CMK (cell line): ENCODE measurements around the gene PSD2.

Source experiments
- DNase-seq: peaks from one replicate; pipeline ENCODE4 v3.0.0-alpha.2; 2010; ENCODE audit warnings: low read depth

The PSD2 gene

GRCh38 chr5:139838381-139839197 is 43.0 kb downstream of the PSD2 start:
- DNase-seq, result no peak

GRCh38 chr5:139839232-139839815 is 43.7 kb downstream of the PSD2 start:
- no peak for DNase-seq

- no peak for DNase-seq
Observed at GRCh38 chr5:139839918-139840317, 44.3 kb downstream of the PSD2 start.

- no peak for DNase-seq
Observed at GRCh38 chr5:139841549-139841948, 45.9 kb downstream of the PSD2 start.

- no peak for DNase-seq
Observed at GRCh38 chr5:139842321-139842720, 46.7 kb downstream of the PSD2 start.

GRCh38 chr5:139843991-139844390 is 48.4 kb downstream of the PSD2 start:
- DNase-seq, result no peak

GRCh38 chr5:139844472-139845145 is 49.0 kb downstream of the PSD2 start:
- peak; percentile 42 for DNase-seq

- DNase-seq, result no peak
Observed at GRCh38 chr5:139845846-139846681, 50.5 kb downstream of the PSD2 start.

- no peak for DNase-seq
Observed at GRCh38 chr5:139847091-139847490, 51.5 kb downstream of the PSD2 start.

- DNase-seq, result no peak
Observed at GRCh38 chr5:139847790-139848507, 52.3 kb downstream of the PSD2 start.

GRCh38 chr5:139848508-139849100 is 53.0 kb downstream of the PSD2 start:
- no peak for DNase-seq

GRCh38 chr5:139849501-139849900 is 53.9 kb downstream of the PSD2 start:
- DNase-seq, result no peak

GRCh38 chr5:139849942-139850341 is 54.3 kb downstream of the PSD2 start:
- no peak for DNase-seq

- no peak for DNase-seq
Observed at GRCh38 chr5:139850423-139851016, 54.9 kb downstream of the PSD2 start.

GRCh38 chr5:139851558-139851957 is 56.0 kb downstream of the PSD2 start:
- DNase-seq, result no peak

- DNase-seq, result no peak
Observed at GRCh38 chr5:139852696-139853095, 57.1 kb downstream of the PSD2 start.

- DNase-seq, result no peak
Observed at GRCh38 chr5:139854029-139854605, 58.5 kb downstream of the PSD2 start.

- no peak for DNase-seq
Observed at GRCh38 chr5:139854953-139855352, 59.3 kb downstream of the PSD2 start.

- DNase-seq, result no peak
Observed at GRCh38 chr5:139855451-139855850, 59.8 kb downstream of the PSD2 start.

- no peak for DNase-seq
Observed at GRCh38 chr5:139855946-139856540, 60.4 kb downstream of the PSD2 start.
